ENCODE measurements around the gene SOX4. TPM values are rescaled to one million over a fixed set of nuclear protein-coding genes. Genes with fewer than 3 reads are reported as not detected.

Gene SOX4
- total and polyA plus RNA-seq, 2 donors (not counting 1 experiment from before 2014, with no cell fraction given) = 5.1 to 38.1 TPM

GRCh38 chr6:21601339-21601923, 7.9 kb downstream of the SOX4 start:
- no peak overlapping the region for H3K4me3 ChIP-seq (replicated peaks in 1 of 4; ENCODE audit: control extremely low read depth in 1 of 4, insufficient read depth in 1 of 4, low read depth in 3 of 4, low read length in 4 of 4)
- no peak for DNase-seq (ENCODE audit: low read depth in 2 of 2)
- no peak overlapping the region for H3K4me2 ChIP-seq (ENCODE audit: extremely low read depth, insufficient read depth, low read length)
- no peaks in the 10 kb centered on the region for H3K4me1 ChIP-seq (ENCODE audit: control insufficient read depth, extremely low read depth, insufficient read depth, low read length)
- TF ChIP-seq, protein P1, sequence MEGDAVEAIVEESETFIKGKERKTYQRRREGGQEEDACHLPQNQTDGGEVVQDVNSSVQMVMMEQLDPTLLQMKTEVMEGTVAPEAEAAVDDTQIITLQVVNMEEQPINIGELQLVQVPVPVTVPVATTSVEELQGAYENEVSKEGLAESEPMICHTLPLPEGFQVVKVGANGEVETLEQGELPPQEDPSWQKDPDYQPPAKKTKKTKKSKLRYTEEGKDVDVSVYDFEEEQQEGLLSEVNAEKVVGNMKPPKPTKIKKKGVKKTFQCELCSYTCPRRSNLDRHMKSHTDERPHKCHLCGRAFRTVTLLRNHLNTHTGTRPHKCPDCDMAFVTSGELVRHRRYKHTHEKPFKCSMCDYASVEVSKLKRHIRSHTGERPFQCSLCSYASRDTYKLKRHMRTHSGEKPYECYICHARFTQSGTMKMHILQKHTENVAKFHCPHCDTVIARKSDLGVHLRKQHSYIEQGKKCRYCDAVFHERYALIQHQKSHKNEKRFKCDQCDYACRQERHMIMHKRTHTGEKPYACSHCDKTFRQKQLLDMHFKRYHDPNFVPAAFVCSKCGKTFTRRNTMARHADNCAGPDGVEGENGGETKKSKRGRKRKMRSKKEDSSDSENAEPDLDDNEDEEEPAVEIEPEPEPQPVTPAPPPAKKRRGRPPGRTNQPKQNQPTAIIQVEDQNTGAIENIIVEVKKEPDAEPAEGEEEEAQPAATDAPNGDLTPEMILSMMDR (conservative IDR thresholded peaks at IDR 0.05 in 1 of 2, IDR thresholded peaks at IDR 0.05 in 1 of 2; ENCODE audit: low read depth in 1 of 2, low read length in 2 of 2) = no peak
- no peak for TF ChIP-seq EZH2 (IDR thresholded peaks at IDR 0.05; ENCODE audit: low read length, missing control alignments)
- no peak overlapping the region for H3K27ac ChIP-seq (ENCODE audit: insufficient read depth, low read length)
- no peaks in the 10 kb centered on the region for H3K9me3 ChIP-seq (ENCODE audit: control insufficient read depth, insufficient read depth, low read depth, low read length)
- H3K36me3 ChIP-seq (ENCODE audit: control insufficient read depth, insufficient read depth, low read length) = no peaks in the 10 kb centered on the region
- H3K27me3 ChIP-seq (ENCODE audit: control insufficient read depth, insufficient read depth, low read length) = no peaks in the 10 kb centered on the region
- H2AFZ ChIP-seq (ENCODE audit: low read length) = no peak overlapping the region
- H3K79me2 ChIP-seq (ENCODE audit: control insufficient read depth, insufficient read depth, low read length) = peaks cover 7% of the 10 kb centered on the region
- no peak overlapping the region for H3K9ac ChIP-seq (ENCODE audit: insufficient read depth, low read length)
- H4K20me1 ChIP-seq (ENCODE audit: control insufficient read depth, extremely low read depth, insufficient read depth, low read length) = no peaks in the 10 kb centered on the region

- H3K4me2 ChIP-seq (ENCODE audit: extremely low read depth, insufficient read depth, low read length) = no peak overlapping the region
- no peaks in the 10 kb centered on the region for H3K4me1 ChIP-seq (ENCODE audit: control insufficient read depth, extremely low read depth, insufficient read depth, low read length)
- no peak for DNase-seq (ENCODE audit: low read depth in 2 of 2)
- no peak overlapping the region for H2AFZ ChIP-seq (ENCODE audit: low read length)
- no peak overlapping the region for H3K4me3 ChIP-seq (replicated peaks in 1 of 4; ENCODE audit: control extremely low read depth in 1 of 4, insufficient read depth in 1 of 4, low read depth in 3 of 4, low read length in 4 of 4)
- H3K79me2 ChIP-seq (ENCODE audit: control insufficient read depth, insufficient read depth, low read length) = peaks cover 7% of the 10 kb centered on the region
- H3K36me3 ChIP-seq (ENCODE audit: control insufficient read depth, insufficient read depth, low read length) = no peaks in the 10 kb centered on the region
- no peaks in the 10 kb centered on the region for H3K9me3 ChIP-seq (ENCODE audit: control insufficient read depth, insufficient read depth, low read depth, low read length)
- no peak overlapping the region for H3K9ac ChIP-seq (ENCODE audit: insufficient read depth, low read length)
- no peaks in the 10 kb centered on the region for H4K20me1 ChIP-seq (ENCODE audit: control insufficient read depth, extremely low read depth, insufficient read depth, low read length)
- no peaks in the 10 kb centered on the region for H3K27me3 ChIP-seq (ENCODE audit: control insufficient read depth, insufficient read depth, low read length)
- no peak overlapping the region for H3K27ac ChIP-seq (ENCODE audit: insufficient read depth, low read length)
- TF ChIP-seq, protein P1 (conservative IDR thresholded peaks at IDR 0.05 in 1 of 2, IDR thresholded peaks at IDR 0.05 in 1 of 2; ENCODE audit: low read depth in 1 of 2, low read length in 2 of 2) = no peak
Measured at GRCh38 chr6:21601932-21602390, 8.4 kb downstream of the SOX4 start.

DNA sequence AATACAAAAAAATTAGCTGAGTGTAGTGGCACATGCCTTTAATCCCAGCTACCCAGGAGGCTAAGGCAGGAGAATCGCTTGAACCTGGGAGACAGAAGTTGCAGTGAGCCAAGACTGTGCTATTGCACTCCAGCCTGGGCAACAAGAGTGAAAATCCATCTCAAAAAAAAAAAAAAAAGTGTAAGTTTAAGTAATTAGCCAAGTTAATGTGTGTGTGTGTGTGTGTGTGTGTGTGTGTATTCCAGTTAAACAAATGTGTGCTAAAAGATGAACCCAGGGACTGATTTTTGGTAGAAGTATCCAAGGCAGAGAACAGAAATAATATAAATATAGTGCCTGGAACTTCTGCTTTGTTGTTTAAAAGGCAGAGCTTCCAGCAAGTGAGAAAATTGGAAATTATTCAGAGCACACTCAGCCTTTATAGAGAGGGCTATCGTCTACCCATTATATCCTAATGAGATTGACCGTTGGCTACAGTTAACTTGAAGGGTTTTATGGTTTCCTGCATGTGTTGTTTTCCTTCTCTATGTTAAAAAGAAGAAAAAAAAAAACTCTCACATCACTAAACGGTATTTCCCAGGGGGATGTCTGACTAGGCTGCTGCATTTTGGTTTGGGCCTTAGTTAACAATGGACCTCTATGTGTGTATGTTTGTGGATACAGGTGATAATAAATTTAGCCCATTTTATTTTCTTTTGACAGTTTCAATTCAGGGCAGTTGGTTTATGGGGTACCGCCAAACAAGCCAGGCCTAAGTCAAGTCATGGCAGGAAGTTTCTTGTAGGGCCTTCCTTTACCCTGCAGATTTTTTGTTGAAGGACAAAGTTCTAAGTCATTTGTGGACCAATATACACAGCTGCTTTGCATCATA, 9.8 kb downstream of the SOX4 start:
- no peaks in the 10 kb centered on the region for H3K27me3 ChIP-seq (ENCODE audit: control insufficient read depth, insufficient read depth, low read length)
- no peak overlapping the region for H3K27ac ChIP-seq (ENCODE audit: insufficient read depth, low read length)
- H2AFZ ChIP-seq (ENCODE audit: low read length) = no peak overlapping the region
- H3K9ac ChIP-seq (ENCODE audit: insufficient read depth, low read length) = no peak overlapping the region
- DNase-seq (ENCODE audit: low read depth in 2 of 2) = no peak
- TF ChIP-seq, protein P1 (conservative IDR thresholded peaks at IDR 0.05 in 1 of 2, IDR thresholded peaks at IDR 0.05 in 1 of 2; ENCODE audit: low read depth in 1 of 2, low read length in 2 of 2) = no peak
- H4K20me1 ChIP-seq (ENCODE audit: control insufficient read depth, extremely low read depth, insufficient read depth, low read length) = no peaks in the 10 kb centered on the region
- no peak overlapping the region for H3K4me2 ChIP-seq (ENCODE audit: extremely low read depth, insufficient read depth, low read length)
- H3K4me1 ChIP-seq (ENCODE audit: control insufficient read depth, extremely low read depth, insufficient read depth, low read length) = no peaks in the 10 kb centered on the region
- no peak overlapping the region for H3K4me3 ChIP-seq (replicated peaks in 1 of 4; ENCODE audit: control extremely low read depth in 1 of 4, insufficient read depth in 1 of 4, low read depth in 3 of 4, low read length in 4 of 4)
- no peaks in the 10 kb centered on the region for H3K36me3 ChIP-seq (ENCODE audit: control insufficient read depth, insufficient read depth, low read length)
- H3K9me3 ChIP-seq (ENCODE audit: control insufficient read depth, insufficient read depth, low read depth, low read length) = no peaks in the 10 kb centered on the region
- no peaks in the 10 kb centered on the region for H3K79me2 ChIP-seq (ENCODE audit: control insufficient read depth, insufficient read depth, low read length)

Data from fibroblast of lung (primary cell).